Stimulated activated CD4-positive, alpha-beta T cell treated with anti-CD3 and anti-CD28 coated beads, Interleukin-12 subunit alpha, Interleukin-12 subunit beta, amount 100 ng/mL, for 48 hours (primary cell): ENCODE results near the gene GSDME.

ENCODE experiments used
- DNase-seq, 3 donors: peaks; one replicate each; pipeline ENCODE4 v3.0.0-alpha.2; 2020; ENCODE audit warnings: low read depth in 2 of 3, low spot score in 1 of 3

The GSDME gene

GRCh38 chr7:24657980-24658379 lies 99.3 kb downstream of the GSDME start:
- no peak for DNase-seq

DNA sequence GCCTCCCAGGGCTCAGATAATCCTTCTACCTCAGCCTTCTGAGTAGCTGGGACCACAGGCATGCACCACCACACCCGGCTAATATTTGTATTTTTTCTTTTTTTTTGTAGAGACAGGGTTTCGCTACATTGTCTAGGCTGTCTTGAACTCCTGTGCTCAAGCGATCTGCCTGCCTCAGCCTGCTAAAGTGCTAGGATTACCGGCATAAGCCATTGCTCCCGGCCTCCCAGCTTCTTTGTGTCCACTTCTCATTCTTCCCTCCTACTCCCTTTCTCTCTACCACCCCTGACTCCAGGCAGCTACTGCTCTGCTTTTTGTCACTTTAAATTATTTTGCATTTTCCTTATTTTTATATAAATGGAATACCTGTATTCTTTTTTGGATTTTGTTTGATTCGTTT lies 100.7 kb downstream of the GSDME start:
- DNase-seq, result no peak

DNA sequence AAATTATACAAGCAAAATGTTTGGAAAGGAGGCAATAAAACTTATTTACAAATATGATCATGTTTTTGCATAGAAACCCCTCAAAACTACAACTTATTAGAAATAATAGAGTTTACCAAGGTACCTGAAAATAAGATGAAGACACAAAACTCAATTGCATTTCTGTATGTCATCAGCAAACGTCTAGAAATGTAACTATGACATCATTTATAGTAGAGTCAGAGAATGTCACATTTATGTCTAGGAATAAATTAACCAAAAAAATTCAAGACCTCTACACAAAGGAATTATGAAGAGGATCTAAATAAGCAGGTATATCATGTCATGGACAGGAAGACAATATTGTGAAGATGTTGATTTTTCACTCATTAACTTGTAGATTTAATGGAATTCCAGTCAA lies 103.0 kb downstream of the GSDME start:
- no peak for DNase-seq

GRCh38 chr7:24653316-24654085 lies 103.8 kb downstream of the GSDME start:
- DNase-seq, result no peak

DNA sequence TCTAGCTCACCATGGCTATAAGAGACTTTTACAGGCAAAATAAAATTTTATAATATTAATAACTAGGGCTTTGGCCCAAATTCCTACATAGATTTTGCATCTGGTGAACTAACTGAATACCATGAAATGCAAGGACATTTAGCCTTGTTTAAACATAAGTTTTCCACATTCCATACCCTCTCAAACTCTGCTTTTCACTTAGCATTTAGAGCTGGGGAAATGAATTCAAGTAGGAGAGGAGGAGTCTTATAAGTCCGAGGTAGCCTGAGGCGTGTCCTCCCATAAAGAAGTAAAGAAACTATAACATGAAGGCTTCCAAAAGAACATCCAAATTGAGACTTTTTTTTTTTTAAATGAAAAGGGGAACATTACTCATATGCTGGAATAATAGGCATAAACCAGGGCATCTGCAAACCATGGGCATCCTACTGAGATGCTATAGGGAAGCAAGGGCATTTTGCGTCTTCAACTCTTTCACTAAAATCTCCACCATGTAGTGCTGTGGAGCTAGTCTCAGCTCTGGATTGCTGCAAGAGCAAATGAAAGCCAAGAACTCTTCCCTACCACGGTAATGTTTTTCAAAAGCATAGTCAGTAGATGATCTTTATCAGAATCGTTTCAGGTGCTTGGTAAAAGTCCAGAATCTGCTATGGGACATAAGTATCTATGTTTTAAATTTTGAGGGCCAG lies 104.9 kb downstream of the GSDME start:
- no peak for DNase-seq
